Caco-2 (cell line): ENCODE results near the gene TOMM70. TPM values are rescaled to one million over a fixed set of nuclear protein-coding genes. Genes with fewer than 3 reads are reported as not detected.

Experiments used
- BruUV-seq: library from RNA; stranded (reverse); fragments of 400-500 nt; replicated peaks from 2 replicates; lab custom pipeline; 2021; lab: Mats Ljungman, UMichigan
- CTCF ChIA-PET: fragments of 300-600 bp; sonication (Branson Sonifier 250); formaldehyde crosslinking; loops from one replicate; lab custom pipeline; 2022; ENCODE audit warnings: antibody characterized with exemption; lab: Charles Lee
- POLR2A ChIA-PET: fragments of 300-600 bp; sonication (Branson Sonifier 250); formaldehyde crosslinking; loops from one replicate; lab custom pipeline; 2022; ENCODE audit warnings: antibody characterized with exemption; lab: Charles Lee
- DNase-seq, 2 experiments: peaks; one replicate each; pipeline versions ENCODE4 v3.0.0 to v3.0.0-alpha.2; 2020 to 2022
- H3K27me3 ChIP-seq: replicated peaks from 2 replicates; pipeline ENCODE4 v1.6.0; 2011; ENCODE audit warnings: low read length; ENCODE audit not compliant: control insufficient read depth, insufficient read depth
- H3K36me3 ChIP-seq: 2 replicates; pipeline ENCODE4 v1.5.1; 2011; ENCODE audit warnings: low read length; ENCODE audit not compliant: control insufficient read depth, insufficient read depth
- H3K4me1 ChIP-seq: fragments of 250-450 bp; sonication (Bioruptor Pico); 2 replicates; pipeline ENCODE4 v1.5.1; 2020; ENCODE audit warnings: mild to moderate bottlenecking
- H3K4me3 ChIP-seq: 2 replicates; pipeline ENCODE4 v1.5.1; 2011; ENCODE audit warnings: low read depth, mild to moderate bottlenecking, control low read depth, low read length
- H3K9me3 ChIP-seq: fragments of 250-450 bp; sonication (Bioruptor Pico); 2 replicates; pipeline ENCODE4 v1.5.1; 2020; ENCODE audit warnings: mild to moderate bottlenecking, moderate library complexity
- H3K27ac Mint-ChIP-seq: one replicate; pipeline ENCODE4 v1.8.0; 2022; ENCODE audit warnings: mixed read lengths; ENCODE audit not compliant: unreplicated experiment
- H3K27me3 Mint-ChIP-seq: one replicate; pipeline ENCODE4 v1.8.0; 2022; ENCODE audit warnings: mixed read lengths; ENCODE audit not compliant: insufficient read depth, unreplicated experiment
- H3K36me3 Mint-ChIP-seq: one replicate; pipeline ENCODE4 v1.8.0; 2022; ENCODE audit warnings: mild to moderate bottlenecking, mixed read lengths; ENCODE audit not compliant: insufficient read depth, unreplicated experiment
- H3K4me1 Mint-ChIP-seq: one replicate; pipeline ENCODE4 v1.8.0; 2022; ENCODE audit warnings: low read depth, mixed read lengths; ENCODE audit not compliant: unreplicated experiment
- H3K4me3 Mint-ChIP-seq: one replicate; pipeline ENCODE4 v1.8.0; 2022; ENCODE audit warnings: mild to moderate bottlenecking, moderate library complexity, mixed read lengths; ENCODE audit not compliant: unreplicated experiment
- H3K9me3 Mint-ChIP-seq: one replicate; pipeline ENCODE4 v1.8.0; 2022; ENCODE audit warnings: mixed read lengths; ENCODE audit not compliant: unreplicated experiment
- CTCF ChIP-seq, 2 experiments: fragments of 200-600 bp in 1 of 2; IDR thresholded peaks; 1 replicate in 1 of 2; 2 replicates in 1 of 2; pipeline versions ENCODE4 v1.5.1 to v1.8.0; 2011 to 2022; ENCODE audit warnings: antibody characterized with exemption in 1 of 2, control low read depth in 1 of 2, inconsistent platforms in 1 of 2, low read depth in 1 of 2, low read length in 1 of 2, mild to moderate bottlenecking in 1 of 2, moderate library complexity in 1 of 2; ENCODE audit not compliant: insufficient read depth in 1 of 2, severe bottlenecking in 1 of 2, unreplicated experiment in 1 of 2
- intact Hi-C: fragments of 100-400 bp; cut with micrococcal nuclease; formaldehyde crosslinking; loops from one replicate; pipeline ENCODE4 v1.10.0; 2022; ENCODE audit not compliant: unreplicated experiment
- total RNA-seq: library from RNA; stranded (reverse); gene quantifications from 2 replicates; pipeline ENCODE4 v1.2.3, GENCODE V29; 2022

TOMM70 gene
- total RNA-seq, 1 experiment from 2014 or later = 50.7 TPM

- Mint-ChIP-seq H3K36me3 (no peaks in the 10 kb centered on the region), H3K27me3 (no peaks in the 10 kb centered on the region), H3K4me3 (no peak overlapping the region), H3K4me1 (no peaks in the 10 kb centered on the region), H3K9me3 (no peaks in the 10 kb centered on the region), H3K27ac (no peak overlapping the region)
- BruUV-seq = no TSS peak
- ChIA-PET CTCF (no interaction called here), POLR2A (interaction anchor here (1.0 kb wide), 1 partner anchor 23 kb away, joined by 3 read pairs; the partner anchor contains the start of genes LNP1 and TOMM70)
- no peaks in the 10 kb centered on the region for H3K27me3 ChIP-seq
- H3K4me1 ChIP-seq = peaks cover 3% of the 10 kb centered on the region; the same call in 1 of the 2 replicates
- DNase-seq = no peak
- no peaks in the 10 kb centered on the region for H3K36me3 ChIP-seq
- H3K9me3 ChIP-seq = no peaks in the 10 kb centered on the region
- H3K4me3 ChIP-seq = no peak overlapping the region
- intact Hi-C loops = no loop called here
- TF ChIP-seq CTCF (IDR thresholded peaks at IDR 0.05; ENCODE audit: insufficient read depth in 1 of 2, low read depth in 1 of 2, low read length in 1 of 2, severe bottlenecking in 1 of 2, unreplicated experiment in 1 of 2) = no peak
Measured at GRCh38 chr3:100424261-100424660, 23.4 kb upstream of the TOMM70 start.

GRCh38 chr3:100423611-100424010 lies 22.7 kb upstream of the TOMM70 start:
- no peak for TF ChIP-seq CTCF (IDR thresholded peaks at IDR 0.05; ENCODE audit: insufficient read depth in 1 of 2, low read depth in 1 of 2, low read length in 1 of 2, severe bottlenecking in 1 of 2, unreplicated experiment in 1 of 2)
- H3K36me3 ChIP-seq = no peaks in the 10 kb centered on the region
- H3K4me3 Mint-ChIP-seq = no peak overlapping the region
- H3K4me1 ChIP-seq = peaks cover 3% of the 10 kb centered on the region; the same call in 1 of the 2 replicates
- H3K36me3 Mint-ChIP-seq = no peaks in the 10 kb centered on the region
- no peaks in the 10 kb centered on the region for H3K9me3 Mint-ChIP-seq
- no peaks in the 10 kb centered on the region for H3K9me3 ChIP-seq
- ChIA-PET CTCF (no interaction called here), POLR2A (no interaction called here)
- BruUV-seq = no TSS peak
- no peaks in the 10 kb centered on the region for H3K27me3 ChIP-seq
- H3K27ac Mint-ChIP-seq = no peak overlapping the region
- H3K4me3 ChIP-seq = no peak overlapping the region
- intact Hi-C loops = no loop called here
- no peak for DNase-seq
- no peaks in the 10 kb centered on the region for H3K27me3 Mint-ChIP-seq
- H3K4me1 Mint-ChIP-seq = no peaks in the 10 kb centered on the region

- H3K4me3 ChIP-seq = no peak overlapping the region
- peaks cover 3% of the 10 kb centered on the region; the same call in 1 of the 2 replicates for H3K4me1 ChIP-seq
- no peaks in the 10 kb centered on the region for H3K36me3 Mint-ChIP-seq
- no peaks in the 10 kb centered on the region for H3K9me3 Mint-ChIP-seq
- DNase-seq = no peak
- no peaks in the 10 kb centered on the region for H3K27me3 Mint-ChIP-seq
- H3K4me3 Mint-ChIP-seq = no peak overlapping the region
- no TSS peak for BruUV-seq
- H3K27me3 ChIP-seq = no peaks in the 10 kb centered on the region
- H3K9me3 ChIP-seq = no peaks in the 10 kb centered on the region
- H3K4me1 Mint-ChIP-seq = no peaks in the 10 kb centered on the region
- no peak overlapping the region for H3K27ac Mint-ChIP-seq
- ChIA-PET CTCF (no interaction called here), POLR2A (no interaction called here)
- intact Hi-C loops = no loop called here
- no peak for TF ChIP-seq CTCF (IDR thresholded peaks at IDR 0.05; ENCODE audit: insufficient read depth in 1 of 2, low read depth in 1 of 2, low read length in 1 of 2, severe bottlenecking in 1 of 2, unreplicated experiment in 1 of 2)
- H3K36me3 ChIP-seq = no peaks in the 10 kb centered on the region
Measured at GRCh38 chr3:100420885-100421284, 20.0 kb upstream of the TOMM70 start.
